Hypothalamus (tissue), 51 donors: ENCODE measurements around the gene KIF11.
"Not testable (repeated sequence)": the region's sequence is repeated elsewhere in the genome, so short reads cannot be mapped to it uniquely, and the experiment has no call there.

ENCODE experiments used
- DNase-seq, 51 donors: peaks; one replicate each; lab custom pipeline; 2025; lab: John Stamatoyannopoulos, UW

The KIF11 gene

DNA sequence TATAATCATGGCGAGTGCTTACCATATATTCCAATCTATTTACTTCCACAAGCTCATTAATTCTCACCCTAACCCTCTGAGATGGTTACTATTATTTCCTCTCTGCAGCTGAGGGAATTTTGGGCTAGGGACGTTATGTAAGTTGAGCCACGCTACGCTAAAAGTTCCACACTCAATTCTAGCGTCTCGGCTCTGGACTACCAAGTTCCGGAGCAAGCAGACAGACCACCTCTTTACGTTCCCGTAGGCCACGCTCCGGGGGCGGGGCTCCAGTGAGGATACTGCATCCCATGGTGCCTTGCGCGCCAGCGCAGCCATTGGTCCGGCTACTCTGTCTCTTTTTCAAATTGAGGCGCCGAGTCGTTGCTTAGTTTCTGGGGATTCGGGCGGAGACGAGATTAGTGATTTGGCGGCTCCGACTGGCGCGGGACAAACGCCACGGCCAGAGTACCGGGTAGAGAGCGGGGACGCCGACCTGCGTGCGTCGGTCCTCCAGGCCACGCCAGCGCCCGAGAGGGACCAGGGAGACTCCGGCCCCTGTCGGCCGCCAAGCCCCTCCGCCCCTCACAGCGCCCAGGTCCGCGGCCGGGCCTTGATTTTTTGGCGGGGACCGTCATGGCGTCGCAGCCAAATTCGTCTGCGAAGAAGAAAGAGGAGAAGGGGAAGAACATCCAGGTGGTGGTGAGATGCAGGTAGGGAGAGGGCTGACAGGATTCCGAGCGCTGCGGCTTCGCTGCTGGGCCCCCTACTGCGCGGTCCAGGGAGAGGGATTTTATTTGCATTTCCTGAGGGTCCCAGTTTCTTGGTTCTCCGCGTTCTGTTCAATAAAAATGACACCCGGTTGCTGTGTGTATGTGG, at the start of gene KIF11:
KIF11 (plus strand) TSS at position 370 of the 858 bp plus-strand sequence; CDS start at position 616, 246 bp downstream.
- DNase-seq: peak; percentile 41 to 99 (median 91)

DNA sequence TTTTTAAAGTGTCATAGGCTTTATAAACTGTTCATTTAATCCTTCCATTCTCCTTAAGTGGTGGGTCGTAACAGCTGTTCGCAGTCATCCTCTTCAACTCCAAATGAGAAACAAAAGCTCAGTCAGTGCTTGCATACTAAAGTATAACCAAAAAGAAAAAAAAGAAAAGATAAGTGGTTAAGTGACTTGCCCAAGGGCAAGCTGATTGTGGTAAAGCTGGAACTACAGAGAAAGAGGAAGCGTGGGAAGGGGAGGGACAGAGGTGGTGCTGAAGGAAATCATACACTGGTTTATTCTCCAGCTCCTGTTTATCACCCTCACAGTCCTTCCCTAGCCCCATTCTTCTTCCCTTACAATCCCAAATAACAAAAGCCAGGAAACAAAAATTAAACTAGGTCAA, 48.6 kb upstream of the KIF11 start:
- no peak for DNase-seq

DNA sequence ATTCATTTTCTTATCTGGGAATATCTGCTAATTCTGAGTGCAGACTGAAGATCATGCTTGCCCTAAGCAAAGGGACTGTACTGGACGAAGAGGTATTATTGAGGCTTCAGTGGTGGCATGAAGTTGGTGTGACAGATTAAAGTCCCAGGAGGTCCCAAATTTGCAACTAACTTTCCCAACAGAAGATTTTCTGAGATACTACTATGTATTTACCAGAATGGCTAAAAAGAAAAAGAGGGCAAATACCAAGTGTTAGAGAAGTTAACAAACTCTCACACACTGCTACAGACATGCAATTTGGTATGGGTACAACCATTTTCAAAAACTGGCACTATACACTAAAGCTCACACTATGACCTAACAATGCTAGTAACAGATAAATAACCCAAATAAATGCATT, 47.4 kb upstream of the KIF11 start:
- DNase-seq: no peak

DNA sequence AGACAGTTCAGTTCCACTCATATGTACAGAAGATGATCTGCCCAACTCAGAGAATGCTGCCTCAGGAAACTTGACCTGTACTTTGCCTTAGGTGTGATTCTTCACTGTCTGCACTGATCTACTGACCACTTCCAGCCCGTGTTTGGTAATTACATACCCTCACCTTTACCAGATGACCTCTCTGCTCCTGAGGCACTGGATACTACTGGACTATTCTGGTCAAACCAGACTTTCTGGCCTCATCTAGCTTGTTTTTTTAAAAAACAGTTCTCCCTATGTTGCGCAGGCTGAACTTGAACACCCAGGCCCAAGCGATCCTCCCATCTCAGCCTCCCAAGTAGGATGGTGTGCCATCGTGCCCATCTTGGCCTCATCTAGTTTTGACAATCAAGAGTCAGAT, 45.3 kb upstream of the KIF11 start:
- DNase-seq: no peak

DNA sequence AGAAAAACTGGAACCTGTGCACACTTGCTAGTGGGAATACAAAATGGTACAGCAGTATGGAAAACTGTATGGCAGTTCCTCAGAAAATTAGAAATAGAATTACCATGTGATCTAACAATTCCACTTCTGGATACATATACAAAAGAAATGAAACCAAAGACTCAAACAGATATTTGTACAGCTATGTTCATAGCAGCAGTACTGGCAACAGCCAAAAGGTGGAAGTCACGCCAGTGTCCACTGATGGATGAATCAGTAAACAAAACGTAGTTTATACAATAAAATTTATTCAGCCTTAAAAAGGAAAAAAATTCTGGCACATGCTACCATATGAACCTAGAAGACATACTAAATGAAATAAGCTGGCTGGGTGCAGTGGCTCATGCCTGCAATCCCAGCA, 42.0 kb upstream of the KIF11 start:
- DNase-seq: no peak

DNA sequence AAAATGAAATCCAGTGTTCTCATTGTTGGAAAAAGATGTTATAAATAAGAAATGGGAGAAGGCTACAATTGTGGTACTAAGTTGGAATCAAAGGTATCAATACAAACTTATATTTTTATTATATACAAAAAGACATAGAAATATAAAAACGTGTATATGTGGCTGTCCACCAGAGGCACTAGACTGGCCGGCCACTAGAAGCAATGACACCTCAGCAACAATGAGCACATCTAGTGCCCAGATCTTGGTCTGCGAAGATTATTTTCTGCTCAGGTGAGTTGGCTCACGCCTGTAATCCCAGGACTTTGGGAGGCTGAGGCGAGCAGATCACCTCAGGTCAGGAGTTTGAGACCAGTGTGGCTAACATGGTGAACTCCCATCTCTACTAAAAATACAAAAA, 40.6 kb upstream of the KIF11 start:
- no peak for DNase-seq

DNA sequence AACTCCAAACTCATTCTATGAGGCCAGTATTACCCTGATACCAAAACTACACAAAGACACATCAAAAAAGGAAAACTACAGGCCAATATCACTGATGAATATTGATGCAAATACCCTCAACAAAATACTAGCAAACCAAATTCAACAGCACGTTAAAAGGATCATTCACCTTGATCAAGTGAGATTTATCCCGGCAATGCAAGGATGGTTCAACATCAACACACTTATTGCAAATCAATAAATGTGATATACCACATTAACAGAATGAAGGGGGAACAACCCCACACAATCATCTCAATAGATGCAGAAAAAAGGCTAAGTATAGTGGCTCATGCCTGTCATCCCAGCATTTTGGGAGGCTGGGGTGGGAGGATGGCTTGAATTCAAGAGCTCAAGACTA, 39.0 kb upstream of the KIF11 start:
- no peak for DNase-seq

DNA sequence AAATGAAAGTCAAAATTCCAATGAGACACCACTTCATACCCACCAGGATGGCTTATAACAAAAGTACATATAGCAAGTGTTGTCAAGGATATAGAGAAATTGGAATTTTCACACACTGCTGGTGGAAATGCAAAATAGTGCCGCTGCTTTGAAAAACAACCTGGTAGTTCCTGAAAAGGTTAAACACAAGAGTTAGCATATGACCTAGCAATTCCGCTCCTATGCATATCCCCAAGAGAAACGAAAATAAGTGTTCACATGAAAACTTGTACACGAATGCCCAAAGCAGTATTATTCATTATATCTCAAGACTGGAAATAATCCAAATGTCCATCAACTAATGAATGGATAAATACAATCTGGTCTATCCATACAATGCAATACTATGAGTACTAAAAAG, 33.9 kb upstream of the KIF11 start:
- DNase-seq: no peak

DNA sequence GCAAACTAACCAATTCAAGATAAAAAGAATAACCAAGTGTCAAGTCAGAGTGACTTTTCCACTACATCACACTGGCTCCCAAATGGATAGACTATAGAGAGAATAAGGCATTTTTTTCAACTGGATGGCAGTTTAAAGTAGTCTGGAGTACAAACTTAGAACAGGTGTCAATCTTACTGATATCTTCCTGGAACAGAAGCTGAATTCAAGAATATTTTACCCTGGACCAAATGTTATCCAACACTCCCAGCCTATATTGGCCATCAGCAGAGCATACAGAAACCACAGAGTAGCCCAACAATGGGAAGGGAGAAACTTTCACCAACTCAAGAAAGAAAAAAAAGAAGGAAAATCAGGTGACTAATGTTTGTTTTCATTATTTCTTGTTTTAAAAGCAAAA, 30.5 kb upstream of the KIF11 start:
- no peak for DNase-seq

DNA sequence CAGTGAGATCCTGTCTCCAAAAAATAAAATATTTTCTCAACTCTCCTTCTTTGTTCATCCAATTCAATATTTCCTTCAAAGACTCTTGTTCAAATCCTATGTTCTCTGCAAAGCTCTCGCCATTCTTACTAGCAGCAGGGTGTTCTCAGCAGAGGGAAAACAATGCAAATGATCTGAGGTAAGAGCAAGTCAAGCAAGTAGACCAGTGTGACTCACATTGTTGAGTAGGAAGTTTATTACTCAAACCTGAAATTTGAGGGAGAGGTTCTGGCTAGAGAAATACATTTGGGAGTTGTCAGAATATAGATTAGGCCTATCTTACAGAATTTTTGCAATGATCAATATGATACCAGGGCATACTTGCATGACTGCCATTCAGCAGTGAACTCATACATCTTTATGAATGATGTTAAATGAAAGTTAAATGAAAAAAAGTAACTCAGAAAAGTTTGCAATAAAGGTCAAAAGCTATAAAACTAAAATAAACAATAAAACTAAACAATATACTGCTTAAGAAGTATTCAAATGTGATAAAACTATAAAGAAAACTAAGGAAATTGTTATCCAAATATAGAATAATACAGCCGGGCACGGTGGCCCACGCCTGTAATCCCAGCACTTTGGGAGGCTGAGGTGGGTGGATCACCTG, 24.9 kb upstream of the KIF11 start:
- no peak for DNase-seq

DNA sequence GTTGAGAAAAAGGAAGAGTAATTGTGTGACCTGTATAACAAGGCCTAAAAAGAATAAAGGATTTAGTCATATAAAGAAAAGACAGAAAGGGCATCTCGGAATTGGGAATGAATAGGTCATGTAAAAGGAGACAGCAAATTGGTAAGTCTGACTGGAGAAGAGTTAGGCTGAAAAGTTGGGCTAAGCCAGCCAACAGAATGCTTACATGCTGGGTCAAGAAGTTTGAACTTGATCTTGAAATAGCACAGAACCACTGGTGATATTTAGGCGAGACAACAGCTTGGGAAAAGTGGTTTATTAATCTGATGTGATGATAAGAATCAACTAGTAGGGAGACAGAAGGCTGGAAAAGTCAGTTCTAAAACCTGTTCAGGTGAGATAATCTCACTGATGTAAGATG, 23.9 kb upstream of the KIF11 start:
- DNase-seq: no peak

DNA sequence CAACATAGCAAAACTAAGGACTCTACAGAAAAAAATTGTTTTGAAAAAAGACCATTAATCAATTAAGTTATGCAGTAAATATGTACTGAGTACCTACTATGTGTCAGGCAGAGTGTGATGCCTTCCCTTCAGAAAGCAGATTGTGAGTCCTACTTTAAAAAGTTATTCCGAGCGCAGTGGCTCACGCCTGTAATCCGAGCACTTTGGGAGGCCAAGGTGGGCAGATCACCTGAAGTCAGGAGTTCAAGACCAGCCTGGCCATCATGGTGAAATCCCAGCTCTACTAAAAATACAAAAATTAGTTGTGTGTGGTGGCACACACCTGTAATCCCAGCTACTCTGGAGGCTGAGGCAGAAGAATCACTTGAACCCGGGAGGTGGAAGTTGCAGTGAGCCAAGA, 23.3 kb upstream of the KIF11 start:
- DNase-seq: not testable (repeated sequence)

DNA sequence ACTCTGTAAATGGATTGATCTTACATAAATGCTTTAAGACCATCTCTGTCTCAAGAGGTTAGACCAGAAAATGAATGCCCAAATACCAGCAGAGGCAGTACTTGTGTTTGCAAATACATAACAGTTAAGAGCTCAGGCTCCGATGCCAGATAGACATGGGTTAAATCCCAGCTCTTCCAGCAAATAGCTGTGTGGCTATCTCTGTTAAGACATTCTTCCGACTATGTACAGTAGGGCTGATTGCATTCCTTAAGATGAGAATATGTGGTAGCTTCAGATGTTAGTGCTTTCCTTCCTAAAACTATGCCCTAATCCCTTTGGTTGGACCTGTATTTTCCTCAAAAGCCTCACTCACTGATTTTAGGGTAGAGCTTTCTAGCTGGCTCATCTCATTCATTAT, 21.3 kb upstream of the KIF11 start:
- no peak for DNase-seq

DNA sequence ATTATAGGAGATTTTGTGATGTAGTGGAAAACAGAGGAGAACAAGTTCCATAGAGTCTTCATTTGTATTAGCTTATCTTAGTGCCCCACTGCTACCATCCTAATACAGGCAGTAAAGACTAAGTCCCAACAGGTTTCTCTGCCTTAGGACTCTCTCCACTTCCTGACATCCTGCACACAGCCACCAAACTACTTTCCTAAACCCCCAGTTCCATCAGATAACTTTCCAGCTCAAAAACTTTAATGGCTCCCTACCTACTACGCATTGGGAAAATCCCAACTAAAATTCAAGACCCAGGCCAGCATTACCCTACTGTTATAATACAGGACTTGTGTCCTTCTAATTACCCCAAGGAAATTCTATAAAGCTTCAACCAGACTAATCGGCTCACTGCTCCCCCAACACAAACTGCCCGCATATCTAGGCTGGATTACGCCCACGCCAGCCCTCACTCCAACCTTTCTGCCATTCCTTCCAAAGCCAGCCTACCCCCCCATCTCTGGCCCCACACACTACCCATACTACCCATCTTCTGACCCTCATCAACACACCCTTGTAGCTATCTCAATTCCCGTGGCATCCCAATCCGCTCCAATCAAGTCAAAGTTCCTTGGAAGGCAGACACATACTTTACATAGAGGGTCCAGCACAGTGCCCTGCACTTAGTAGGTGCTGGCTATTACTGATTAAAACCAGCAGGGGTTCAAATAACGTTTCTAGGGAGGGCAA, 20.4 kb upstream of the KIF11 start:
- peak in 2 of 51 donors; percentile 38 for DNase-seq

DNA sequence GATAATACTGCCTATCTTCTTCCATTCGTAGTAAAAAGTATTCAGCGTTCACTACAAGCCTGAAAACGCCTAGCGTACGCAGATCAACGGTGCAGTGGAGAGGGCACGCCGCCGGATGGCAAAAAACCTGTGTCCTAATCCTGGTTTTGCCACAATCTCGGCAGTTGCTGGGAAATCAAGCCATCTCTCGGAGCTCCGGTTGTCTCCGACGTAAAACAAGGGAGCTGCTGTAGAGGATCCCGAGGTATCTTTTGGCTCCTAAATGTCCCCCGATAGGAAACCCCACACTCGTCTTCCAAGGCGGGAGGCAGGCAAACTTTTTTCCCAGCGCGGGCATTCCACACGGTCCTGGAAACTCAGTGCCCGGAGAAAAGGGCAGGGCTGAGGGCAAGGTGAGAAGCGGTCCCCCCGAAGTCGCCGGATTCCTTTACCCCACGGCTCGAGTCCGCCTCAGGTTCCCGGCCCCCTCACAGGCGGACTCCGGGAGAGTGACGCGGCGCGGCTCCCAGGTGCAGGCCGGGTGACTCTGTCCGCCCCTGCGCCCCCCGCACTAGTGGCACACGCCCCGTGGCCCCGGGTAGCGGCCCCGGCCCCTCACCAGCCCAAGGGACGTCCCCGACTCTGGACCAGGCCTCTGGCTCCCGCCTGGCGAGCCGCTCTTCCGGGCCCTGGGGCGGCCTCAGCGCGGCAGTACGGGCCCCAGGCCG, 19.7 kb upstream of the KIF11 start:
- DNase-seq: peak in 26 of 51 donors; percentile 8 to 72 (median 40)

DNA sequence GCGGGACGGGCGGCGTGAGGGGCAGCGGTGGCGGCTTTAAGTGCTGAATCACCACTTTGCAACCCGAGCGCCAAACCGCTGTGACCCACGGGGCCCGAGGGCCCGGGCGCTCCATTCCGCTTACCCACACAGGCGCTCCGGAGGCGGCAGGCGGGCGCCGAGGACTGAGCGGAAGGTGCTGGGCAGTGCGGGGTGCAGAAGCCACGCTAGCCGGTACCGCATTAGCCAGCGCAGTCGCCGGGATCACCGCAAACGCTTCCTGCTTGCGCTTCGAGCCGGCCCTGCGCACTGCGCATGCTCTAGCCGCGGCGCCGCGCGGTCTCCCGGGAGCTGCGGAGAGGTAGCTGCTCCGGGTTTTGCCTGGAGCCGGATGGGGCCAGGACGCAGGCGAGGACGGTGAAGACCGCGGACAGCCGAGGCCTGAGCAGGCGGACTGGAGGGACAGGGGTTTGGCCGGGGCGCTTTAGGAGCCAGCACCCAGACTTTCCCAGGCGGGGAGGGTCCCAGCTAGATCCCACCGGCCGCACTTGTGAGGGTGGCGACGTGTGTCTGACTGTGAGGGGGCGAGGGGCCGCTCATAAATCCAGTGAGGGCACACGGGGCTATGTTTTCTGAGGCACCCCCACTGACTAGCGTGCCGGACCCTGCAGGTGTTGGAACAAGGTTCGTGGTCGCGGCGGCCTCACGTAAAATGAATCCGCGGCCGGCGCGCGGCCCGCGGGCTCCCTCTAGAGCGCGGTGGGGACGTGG, 19.0 kb upstream of the KIF11 start, which contains the start of gene IDE:
IDE (minus strand) TSS at position 296 of the 750 bp plus-strand sequence; CDS start at position 222, 74 bp downstream.
- peak; percentile 28 to 88 (median 74) for DNase-seq

DNA sequence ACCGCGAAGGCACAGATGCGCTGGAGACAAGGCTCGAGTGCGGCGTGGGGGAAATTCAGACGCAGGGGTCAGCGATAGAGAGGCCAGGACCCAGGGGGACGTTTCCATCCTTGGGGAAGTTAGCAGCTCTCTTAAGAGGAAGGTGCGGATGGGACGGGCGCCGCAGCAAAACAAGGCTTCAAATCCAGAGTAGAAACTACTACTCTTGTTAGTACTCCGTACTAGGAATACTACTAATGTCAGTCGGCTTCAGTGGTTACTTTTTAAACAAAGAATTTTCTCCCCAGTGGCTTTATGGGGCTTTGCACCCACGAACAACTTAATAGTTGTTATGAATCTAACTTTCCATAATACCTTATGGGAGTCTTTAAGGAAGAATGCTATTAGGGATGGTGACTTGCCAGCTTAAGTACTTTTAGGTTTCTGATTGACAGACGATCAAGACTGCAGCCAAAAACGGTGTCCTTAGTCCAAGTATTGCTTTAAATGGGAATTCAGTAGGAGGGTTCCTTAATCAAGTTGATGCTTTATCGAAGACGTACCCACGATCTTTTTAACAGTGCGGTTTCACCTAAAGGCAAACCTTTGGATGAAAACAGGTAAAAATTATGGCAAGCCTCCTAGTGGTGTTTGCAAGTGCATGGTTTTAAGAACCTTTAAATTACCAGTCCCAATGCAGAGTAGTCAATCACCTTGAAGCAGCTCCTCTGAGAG, 18.2 kb upstream of the KIF11 start:
- DNase-seq: peak in 1 of 51 donors; percentile 55

DNA sequence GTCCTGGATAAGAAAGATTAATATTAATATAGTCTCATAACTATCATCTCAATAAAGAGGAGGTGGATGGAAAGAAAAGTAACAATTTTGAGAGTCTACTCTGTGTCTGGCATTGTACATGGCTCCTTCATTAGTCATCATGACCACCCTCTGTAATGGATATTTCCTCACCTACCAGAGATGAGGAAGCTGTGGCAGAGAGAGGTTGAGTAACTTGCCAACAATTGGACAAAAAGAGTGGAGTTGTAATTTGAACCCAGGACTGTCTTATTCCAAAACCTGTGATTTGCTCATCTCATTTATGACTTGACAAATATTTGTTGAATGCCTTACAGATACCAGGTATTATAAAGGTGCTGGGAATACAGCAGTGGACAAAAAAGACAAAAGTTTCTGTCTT, 17.0 kb upstream of the KIF11 start:
- DNase-seq: no peak

DNA sequence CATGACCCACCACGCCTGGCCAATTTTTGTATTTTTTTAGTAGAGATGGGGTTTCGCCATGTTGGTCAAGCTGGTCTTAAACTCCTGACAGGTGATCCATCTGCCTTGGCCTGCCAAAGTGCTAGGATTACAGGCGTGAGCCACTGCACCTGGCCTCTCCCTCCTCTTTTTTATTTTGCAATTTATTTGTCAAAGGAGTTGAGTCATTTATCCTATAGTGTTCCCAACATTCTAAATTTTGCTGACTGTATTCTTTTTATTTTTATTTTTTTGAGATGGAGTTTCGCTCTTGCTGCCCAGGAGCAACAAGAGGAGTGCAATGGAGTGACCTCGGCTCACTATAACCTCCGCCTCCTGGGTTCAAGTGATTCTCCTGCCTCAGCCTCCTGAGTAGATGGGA, 10.6 kb upstream of the KIF11 start:
- not testable (repeated sequence) for DNase-seq
